WERI-Rb-1 (cell line): ENCODE measurements around the gene POMGNT1.

Experiments
- DNase-seq: peaks from one replicate; pipeline ENCODE4 v3.0.0-alpha.2; 2020
- H3K27ac ChIP-seq: fragments of 250-450 bp; sonication (Bioruptor Pico); 2 replicates; pipeline ENCODE4 v1.5.1; 2020; ENCODE audit warnings: mild to moderate bottlenecking, moderate library complexity
- H3K27me3 ChIP-seq: fragments of 250-450 bp; sonication (Bioruptor Pico); 2 replicates; pipeline ENCODE4 v1.5.1; 2021; ENCODE audit warnings: mild to moderate bottlenecking, low read depth, moderate library complexity; ENCODE audit not compliant: insufficient read depth, severe bottlenecking
- H3K36me3 ChIP-seq: fragments of 250-450 bp; sonication (Bioruptor Pico); 2 replicates; pipeline ENCODE4 v1.5.1; 2020; ENCODE audit warnings: mild to moderate bottlenecking, moderate library complexity
- H3K4me3 ChIP-seq: 2 replicates; pipeline ENCODE4 v1.5.1; 2011; ENCODE audit warnings: low read depth, mild to moderate bottlenecking, control low read depth, low read length
- H3K9me3 ChIP-seq: fragments of 250-450 bp; sonication (Bioruptor Pico); 2 replicates; pipeline ENCODE4 v1.5.1; 2021; ENCODE audit warnings: mild to moderate bottlenecking, moderate library complexity; ENCODE audit not compliant: severe bottlenecking
- TF ChIP-seq, protein P1 (sequence below): IDR thresholded peaks from 2 replicates; pipeline ENCODE4 v1.5.1; 2011; ENCODE audit warnings: low read depth, mild to moderate bottlenecking, control low read depth, inconsistent platforms, low read length

The POMGNT1 gene

GRCh38 chr1:46159516-46159915 is 38.7 kb downstream of the POMGNT1 start:
- no peak overlapping the region for H3K4me3 ChIP-seq
- no peak overlapping the region for H3K27ac ChIP-seq
- TF ChIP-seq, protein P1, sequence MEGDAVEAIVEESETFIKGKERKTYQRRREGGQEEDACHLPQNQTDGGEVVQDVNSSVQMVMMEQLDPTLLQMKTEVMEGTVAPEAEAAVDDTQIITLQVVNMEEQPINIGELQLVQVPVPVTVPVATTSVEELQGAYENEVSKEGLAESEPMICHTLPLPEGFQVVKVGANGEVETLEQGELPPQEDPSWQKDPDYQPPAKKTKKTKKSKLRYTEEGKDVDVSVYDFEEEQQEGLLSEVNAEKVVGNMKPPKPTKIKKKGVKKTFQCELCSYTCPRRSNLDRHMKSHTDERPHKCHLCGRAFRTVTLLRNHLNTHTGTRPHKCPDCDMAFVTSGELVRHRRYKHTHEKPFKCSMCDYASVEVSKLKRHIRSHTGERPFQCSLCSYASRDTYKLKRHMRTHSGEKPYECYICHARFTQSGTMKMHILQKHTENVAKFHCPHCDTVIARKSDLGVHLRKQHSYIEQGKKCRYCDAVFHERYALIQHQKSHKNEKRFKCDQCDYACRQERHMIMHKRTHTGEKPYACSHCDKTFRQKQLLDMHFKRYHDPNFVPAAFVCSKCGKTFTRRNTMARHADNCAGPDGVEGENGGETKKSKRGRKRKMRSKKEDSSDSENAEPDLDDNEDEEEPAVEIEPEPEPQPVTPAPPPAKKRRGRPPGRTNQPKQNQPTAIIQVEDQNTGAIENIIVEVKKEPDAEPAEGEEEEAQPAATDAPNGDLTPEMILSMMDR, result no peak
- no peaks in the 10 kb centered on the region for H3K36me3 ChIP-seq
- H3K9me3 ChIP-seq, result no peaks in the 10 kb centered on the region
- no peak for DNase-seq
- H3K27me3 ChIP-seq, result no peaks in the 10 kb centered on the region

- no peak for DNase-seq
- TF ChIP-seq, protein P1, result no peak
- Histone ChIP-seq H3K27me3 (no peaks in the 10 kb centered on the region), H3K27ac (no peak overlapping the region), H3K4me3 (no peak overlapping the region), H3K9me3 (no peaks in the 10 kb centered on the region), H3K36me3 (no peaks in the 10 kb centered on the region)
These were observed 39.6 kb downstream of the POMGNT1 start for GRCh38 chr1:46158312-46159281.

DNA sequence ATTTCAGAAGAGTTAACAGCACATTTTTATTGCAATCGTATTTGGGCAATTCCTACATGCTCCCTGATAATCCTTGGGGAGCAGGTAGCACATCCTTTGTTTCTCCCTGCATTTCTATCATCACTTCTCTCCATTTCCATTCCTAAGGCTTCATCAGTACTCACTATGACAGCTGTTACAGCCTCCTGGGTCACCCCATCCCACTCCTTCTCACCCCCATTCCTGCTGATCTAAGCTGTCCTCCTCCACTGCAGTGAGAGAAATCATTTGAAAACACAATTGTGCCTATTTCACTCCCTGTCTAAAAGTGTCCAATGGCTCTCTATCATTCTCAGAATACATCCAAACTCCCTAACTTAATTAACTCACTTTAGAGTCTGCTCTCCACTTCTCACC is 40.3 kb downstream of the POMGNT1 start:
- H3K36me3 ChIP-seq, result no peaks in the 10 kb centered on the region
- TF ChIP-seq, protein P1, result no peak
- no peak overlapping the region for H3K4me3 ChIP-seq
- H3K27ac ChIP-seq, result no peak overlapping the region
- DNase-seq, result no peak
- H3K9me3 ChIP-seq, result no peaks in the 10 kb centered on the region
- H3K27me3 ChIP-seq, result no peaks in the 10 kb centered on the region

GRCh38 chr1:46153732-46154131 is 44.5 kb downstream of the POMGNT1 start:
- TF ChIP-seq, protein P1, result no peak
- H3K9me3 ChIP-seq, result no peaks in the 10 kb centered on the region
- DNase-seq, result no peak

DNA sequence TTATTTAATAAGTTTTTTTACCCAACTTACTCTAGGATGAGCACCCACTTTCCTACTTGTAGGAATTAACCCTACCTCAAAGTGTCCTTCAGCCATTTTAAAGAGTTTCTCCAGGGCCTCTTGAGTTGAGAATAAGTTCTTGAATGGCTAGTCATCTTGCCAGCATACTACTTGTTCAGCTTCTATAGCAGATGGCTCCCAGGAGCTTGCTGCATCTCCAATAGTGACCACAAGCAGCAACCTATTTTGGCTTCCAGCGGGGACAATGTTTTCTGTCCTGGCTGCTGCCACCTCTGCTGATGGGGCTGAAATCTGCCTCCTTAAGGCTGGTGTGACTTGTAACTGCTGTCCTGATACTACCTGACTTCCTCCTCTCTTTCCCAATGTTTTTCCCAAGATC is 45.0 kb downstream of the POMGNT1 start:
- H3K4me3 ChIP-seq, result no peak overlapping the region
- DNase-seq, result no peak
- no peaks in the 10 kb centered on the region for H3K27me3 ChIP-seq
- H3K36me3 ChIP-seq, result no peaks in the 10 kb centered on the region
- no peak overlapping the region for H3K27ac ChIP-seq
- TF ChIP-seq, protein P1, result no peak
- H3K9me3 ChIP-seq, result no peaks in the 10 kb centered on the region

More at GRCh38 chr1:46153732-46154131, 44.5 kb downstream of the POMGNT1 start:
- Histone ChIP-seq H3K27ac (no peak overlapping the region), H3K27me3 (no peaks in the 10 kb centered on the region), H3K4me3 (no peak overlapping the region), H3K36me3 (no peaks in the 10 kb centered on the region)
